H1 (cell line): ENCODE measurements around the gene HMGN2. TPM values are rescaled to one million over a fixed set of nuclear protein-coding genes. Genes with fewer than 3 reads are reported as not detected.

Experiments used
- POLR2A ChIP-seq, 2 experiments: IDR thresholded peaks; 1 replicate in 1 of 2; 2 replicates in 1 of 2; pipeline ENCODE4 v1.6.1; 2011; ENCODE audit warnings: low read depth in 2 of 2, low read length in 2 of 2, mild to moderate bottlenecking in 2 of 2; ENCODE audit errors: control extremely low read depth in 1 of 2
- POLR2AphosphoS5 ChIP-seq: IDR thresholded peaks from 2 replicates; pipeline ENCODE4 v1.6.1; 2011; ENCODE audit warnings: low read depth, low read length
- polyA plus RNA-seq, 7 experiments: library from polyadenylated mRNA; depleted of rRNA in 3 of 7; stranded (reverse) in 5 of 7; unstranded in 2 of 7; fragments of >200 nt in 5 of 7; fragments of 200-250 nt in 2 of 7; gene quantifications; 1 replicate in 5 of 7; 2 replicates in 1 of 7; 4 replicates in 1 of 7; pipeline versions ENCODE4 v1.2.1 to v1.2.3, GENCODE V29; 2011 to 2013; ENCODE audit warnings: missing spikeins in 2 of 7, mixed read lengths in 2 of 7
- total RNA-seq: library from RNA; stranded (reverse); fragmentation: NEBNext Ultra II Directional; extraction: Animal tissue kit (Norgen Biotek cat#: 25700); gene quantifications from 2 replicates; pipeline ENCODE4 v1.2.1, GENCODE V29; 2021
- TF ChIP-seq, protein P1 (sequence below): fragments of 300-600 bp; sonication (generic); IDR thresholded peaks from 2 replicates; pipeline ENCODE4 v1.7.1; 2012; ENCODE audit warnings: low read length, moderate library complexity, mild to moderate bottlenecking, inconsistent platforms; ENCODE audit not compliant: insufficient replicate concordance
- TF ChIP-seq, protein P2 (sequence below): IDR thresholded peaks from 2 replicates; pipeline ENCODE4 v1.6.1; 2012; ENCODE audit warnings: inconsistent platforms

HMGN2 gene
- total and polyA plus RNA-seq, 2 of the 8 experiments (the other 6 are each of a cell fraction or from before 2014, with no cell fraction given), result 254 to 453 TPM

DNA sequence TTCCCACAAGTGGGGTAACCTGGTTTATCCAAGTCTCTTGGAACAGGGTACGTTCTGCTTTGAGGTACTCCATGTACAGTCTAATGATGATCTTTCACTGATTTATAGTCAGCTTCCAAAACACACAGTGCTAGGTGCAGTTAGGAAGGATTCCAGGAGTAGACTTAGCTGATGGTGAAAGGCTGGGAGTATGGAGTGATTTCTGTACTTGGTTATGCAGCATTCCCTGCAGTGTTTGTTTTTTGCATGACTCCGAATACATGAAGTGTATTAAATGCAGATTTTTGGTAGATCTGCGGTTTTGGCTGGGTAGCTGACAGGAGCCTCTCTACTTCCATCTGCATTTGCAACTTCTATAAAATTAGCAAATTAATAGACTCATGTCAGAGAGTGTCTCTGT is 3.7 kb downstream of the HMGN2 start (continued):
- TF ChIP-seq, protein P1, sequence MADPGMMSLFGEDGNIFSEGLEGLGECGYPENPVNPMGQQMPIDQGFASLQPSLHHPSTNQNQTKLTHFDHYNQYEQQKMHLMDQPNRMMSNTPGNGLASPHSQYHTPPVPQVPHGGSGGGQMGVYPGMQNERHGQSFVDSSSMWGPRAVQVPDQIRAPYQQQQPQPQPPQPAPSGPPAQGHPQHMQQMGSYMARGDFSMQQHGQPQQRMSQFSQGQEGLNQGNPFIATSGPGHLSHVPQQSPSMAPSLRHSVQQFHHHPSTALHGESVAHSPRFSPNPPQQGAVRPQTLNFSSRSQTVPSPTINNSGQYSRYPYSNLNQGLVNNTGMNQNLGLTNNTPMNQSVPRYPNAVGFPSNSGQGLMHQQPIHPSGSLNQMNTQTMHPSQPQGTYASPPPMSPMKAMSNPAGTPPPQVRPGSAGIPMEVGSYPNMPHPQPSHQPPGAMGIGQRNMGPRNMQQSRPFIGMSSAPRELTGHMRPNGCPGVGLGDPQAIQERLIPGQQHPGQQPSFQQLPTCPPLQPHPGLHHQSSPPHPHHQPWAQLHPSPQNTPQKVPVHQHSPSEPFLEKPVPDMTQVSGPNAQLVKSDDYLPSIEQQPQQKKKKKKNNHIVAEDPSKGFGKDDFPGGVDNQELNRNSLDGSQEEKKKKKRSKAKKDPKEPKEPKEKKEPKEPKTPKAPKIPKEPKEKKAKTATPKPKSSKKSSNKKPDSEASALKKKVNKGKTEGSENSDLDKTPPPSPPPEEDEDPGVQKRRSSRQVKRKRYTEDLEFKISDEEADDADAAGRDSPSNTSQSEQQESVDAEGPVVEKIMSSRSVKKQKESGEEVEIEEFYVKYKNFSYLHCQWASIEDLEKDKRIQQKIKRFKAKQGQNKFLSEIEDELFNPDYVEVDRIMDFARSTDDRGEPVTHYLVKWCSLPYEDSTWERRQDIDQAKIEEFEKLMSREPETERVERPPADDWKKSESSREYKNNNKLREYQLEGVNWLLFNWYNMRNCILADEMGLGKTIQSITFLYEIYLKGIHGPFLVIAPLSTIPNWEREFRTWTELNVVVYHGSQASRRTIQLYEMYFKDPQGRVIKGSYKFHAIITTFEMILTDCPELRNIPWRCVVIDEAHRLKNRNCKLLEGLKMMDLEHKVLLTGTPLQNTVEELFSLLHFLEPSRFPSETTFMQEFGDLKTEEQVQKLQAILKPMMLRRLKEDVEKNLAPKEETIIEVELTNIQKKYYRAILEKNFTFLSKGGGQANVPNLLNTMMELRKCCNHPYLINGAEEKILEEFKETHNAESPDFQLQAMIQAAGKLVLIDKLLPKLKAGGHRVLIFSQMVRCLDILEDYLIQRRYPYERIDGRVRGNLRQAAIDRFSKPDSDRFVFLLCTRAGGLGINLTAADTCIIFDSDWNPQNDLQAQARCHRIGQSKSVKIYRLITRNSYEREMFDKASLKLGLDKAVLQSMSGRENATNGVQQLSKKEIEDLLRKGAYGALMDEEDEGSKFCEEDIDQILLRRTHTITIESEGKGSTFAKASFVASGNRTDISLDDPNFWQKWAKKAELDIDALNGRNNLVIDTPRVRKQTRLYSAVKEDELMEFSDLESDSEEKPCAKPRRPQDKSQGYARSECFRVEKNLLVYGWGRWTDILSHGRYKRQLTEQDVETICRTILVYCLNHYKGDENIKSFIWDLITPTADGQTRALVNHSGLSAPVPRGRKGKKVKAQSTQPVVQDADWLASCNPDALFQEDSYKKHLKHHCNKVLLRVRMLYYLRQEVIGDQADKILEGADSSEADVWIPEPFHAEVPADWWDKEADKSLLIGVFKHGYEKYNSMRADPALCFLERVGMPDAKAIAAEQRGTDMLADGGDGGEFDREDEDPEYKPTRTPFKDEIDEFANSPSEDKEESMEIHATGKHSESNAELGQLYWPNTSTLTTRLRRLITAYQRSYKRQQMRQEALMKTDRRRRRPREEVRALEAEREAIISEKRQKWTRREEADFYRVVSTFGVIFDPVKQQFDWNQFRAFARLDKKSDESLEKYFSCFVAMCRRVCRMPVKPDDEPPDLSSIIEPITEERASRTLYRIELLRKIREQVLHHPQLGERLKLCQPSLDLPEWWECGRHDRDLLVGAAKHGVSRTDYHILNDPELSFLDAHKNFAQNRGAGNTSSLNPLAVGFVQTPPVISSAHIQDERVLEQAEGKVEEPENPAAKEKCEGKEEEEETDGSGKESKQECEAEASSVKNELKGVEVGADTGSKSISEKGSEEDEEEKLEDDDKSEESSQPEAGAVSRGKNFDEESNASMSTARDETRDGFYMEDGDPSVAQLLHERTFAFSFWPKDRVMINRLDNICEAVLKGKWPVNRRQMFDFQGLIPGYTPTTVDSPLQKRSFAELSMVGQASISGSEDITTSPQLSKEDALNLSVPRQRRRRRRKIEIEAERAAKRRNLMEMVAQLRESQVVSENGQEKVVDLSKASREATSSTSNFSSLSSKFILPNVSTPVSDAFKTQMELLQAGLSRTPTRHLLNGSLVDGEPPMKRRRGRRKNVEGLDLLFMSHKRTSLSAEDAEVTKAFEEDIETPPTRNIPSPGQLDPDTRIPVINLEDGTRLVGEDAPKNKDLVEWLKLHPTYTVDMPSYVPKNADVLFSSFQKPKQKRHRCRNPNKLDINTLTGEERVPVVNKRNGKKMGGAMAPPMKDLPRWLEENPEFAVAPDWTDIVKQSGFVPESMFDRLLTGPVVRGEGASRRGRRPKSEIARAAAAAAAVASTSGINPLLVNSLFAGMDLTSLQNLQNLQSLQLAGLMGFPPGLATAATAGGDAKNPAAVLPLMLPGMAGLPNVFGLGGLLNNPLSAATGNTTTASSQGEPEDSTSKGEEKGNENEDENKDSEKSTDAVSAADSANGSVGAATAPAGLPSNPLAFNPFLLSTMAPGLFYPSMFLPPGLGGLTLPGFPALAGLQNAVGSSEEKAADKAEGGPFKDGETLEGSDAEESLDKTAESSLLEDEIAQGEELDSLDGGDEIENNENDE, result peak; percentile 4
- TF ChIP-seq POLR2AphosphoS5, result peak; percentile 77
- TF ChIP-seq POLR2A (IDR thresholded peaks at IDR 0.05; ENCODE audit: control extremely low read depth in 1 of 2, low read depth in 2 of 2, low read length in 2 of 2), result peak in 1 of 2 experiments; percentile 41; a peak in 2 of 3 replicates
- TF ChIP-seq, protein P2, sequence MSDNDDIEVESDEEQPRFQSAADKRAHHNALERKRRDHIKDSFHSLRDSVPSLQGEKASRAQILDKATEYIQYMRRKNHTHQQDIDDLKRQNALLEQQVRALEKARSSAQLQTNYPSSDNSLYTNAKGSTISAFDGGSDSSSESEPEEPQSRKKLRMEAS, result no peak
